ENCODE results near the gene GTF2E1. TPM values are rescaled to one million over a fixed set of nuclear protein-coding genes. Genes with fewer than 3 reads are reported as not detected.
"Not testable (repeated sequence)": the region's sequence is repeated elsewhere in the genome, so short reads cannot be mapped to it uniquely, and the experiment has no call there.

Gene GTF2E1
- total RNA-seq, 1 donor from 2014 or later, result 17.2 TPM

- no peaks in the 10 kb centered on the region for H3K27me3 Mint-ChIP-seq (ENCODE audit: unreplicated experiment)
- peaks cover 32% of the 10 kb centered on the region for H3K36me3 Mint-ChIP-seq (ENCODE audit: unreplicated experiment)
- H3K4me1 Mint-ChIP-seq (ENCODE audit: unreplicated experiment), result no peaks in the 10 kb centered on the region
- DNase-seq (ENCODE audit: extremely low spot score, unreplicated experiment), result no peak
- peaks cover 11% of the 10 kb centered on the region for H3K9me3 Mint-ChIP-seq (ENCODE audit: unreplicated experiment)
- no peak overlapping the region for H3K27ac Mint-ChIP-seq (ENCODE audit: unreplicated experiment)
- TF ChIP-seq CTCF (IDR thresholded peaks at IDR 0.05), result no peak
- no peak overlapping the region for H3K4me3 Mint-ChIP-seq (ENCODE audit: unreplicated experiment)
Measured at GRCh38 chr3:120706950-120707349, 35.6 kb upstream of the GTF2E1 start.

- H3K36me3 Mint-ChIP-seq (ENCODE audit: unreplicated experiment), result peaks cover 21% of the 10 kb centered on the region
- no peak for DNase-seq (ENCODE audit: extremely low spot score, unreplicated experiment)
- H3K27ac Mint-ChIP-seq (ENCODE audit: unreplicated experiment), result no peak overlapping the region
- H3K4me1 Mint-ChIP-seq (ENCODE audit: unreplicated experiment), result no peaks in the 10 kb centered on the region
- no peak overlapping the region for H3K4me3 Mint-ChIP-seq (ENCODE audit: unreplicated experiment)
- peaks cover 8% of the 10 kb centered on the region for H3K9me3 Mint-ChIP-seq (ENCODE audit: unreplicated experiment)
- no peaks in the 10 kb centered on the region for H3K27me3 Mint-ChIP-seq (ENCODE audit: unreplicated experiment)
- TF ChIP-seq CTCF (IDR thresholded peaks at IDR 0.05), result no peak
Measured at GRCh38 chr3:120708408-120708807, 34.1 kb upstream of the GTF2E1 start.

- no peak overlapping the region for H3K4me3 Mint-ChIP-seq (ENCODE audit: unreplicated experiment)
- no peak overlapping the region for H3K27ac Mint-ChIP-seq (ENCODE audit: unreplicated experiment)
Measured at GRCh38 chr3:120710369-120710768, 32.2 kb upstream of the GTF2E1 start.

GRCh38 chr3:120713262-120713661, 29.3 kb upstream of the GTF2E1 start:
- Mint-ChIP-seq H3K9me3 (ENCODE audit: unreplicated experiment) (no peaks in the 10 kb centered on the region), H3K27me3 (ENCODE audit: unreplicated experiment) (no peaks in the 10 kb centered on the region), H3K27ac (ENCODE audit: unreplicated experiment) (no peak overlapping the region), H3K36me3 (ENCODE audit: unreplicated experiment) (peaks cover 2% of the 10 kb centered on the region), H3K4me1 (ENCODE audit: unreplicated experiment) (no peaks in the 10 kb centered on the region), H3K4me3 (ENCODE audit: unreplicated experiment) (no peak overlapping the region)
- DNase-seq (ENCODE audit: extremely low spot score, unreplicated experiment), result no peak
- no peak for TF ChIP-seq CTCF (IDR thresholded peaks at IDR 0.05)

More at GRCh38 chr3:120710369-120710768, 32.2 kb upstream of the GTF2E1 start:
- H3K9me3 Mint-ChIP-seq (ENCODE audit: unreplicated experiment), result no peaks in the 10 kb centered on the region
- H3K36me3 Mint-ChIP-seq (ENCODE audit: unreplicated experiment), result peaks cover 8% of the 10 kb centered on the region
- no peak for DNase-seq (ENCODE audit: extremely low spot score, unreplicated experiment)
- no peak for TF ChIP-seq CTCF (IDR thresholded peaks at IDR 0.05)
- H3K27me3 Mint-ChIP-seq (ENCODE audit: unreplicated experiment), result no peaks in the 10 kb centered on the region
- H3K4me1 Mint-ChIP-seq (ENCODE audit: unreplicated experiment), result no peaks in the 10 kb centered on the region

- not testable (repeated sequence) for H3K27ac Mint-ChIP-seq (ENCODE audit: unreplicated experiment)
Measured at GRCh38 chr3:120719167-120719834, 23.2 kb upstream of the GTF2E1 start.

More at GRCh38 chr3:120719167-120719834, 23.2 kb upstream of the GTF2E1 start:
- H3K4me3 Mint-ChIP-seq (ENCODE audit: unreplicated experiment); H3K36me3 Mint-ChIP-seq (ENCODE audit: unreplicated experiment); DNase-seq (ENCODE audit: extremely low spot score, unreplicated experiment); H3K27me3 Mint-ChIP-seq (ENCODE audit: unreplicated experiment); H3K4me1 Mint-ChIP-seq (ENCODE audit: unreplicated experiment); H3K9me3 Mint-ChIP-seq (ENCODE audit: unreplicated experiment): not testable (repeated sequence)

Data from osteocyte (in vitro differentiated cells).